GM18951 (cell line): Measurements from ENCODE around the gene EN2.

Experiments
- POLR2A ChIP-seq: IDR thresholded peaks from 4 replicates; pipeline ENCODE4 v1.6.1; 2011; ENCODE audit warnings: mild to moderate bottlenecking; ENCODE audit not compliant: insufficient read length, insufficient read depth; ENCODE audit errors: extremely low read depth
- in situ Hi-C: fragments of 300-500 bp; cut with MboI; formaldehyde crosslinking; loops from one replicate; pipeline ENCODE4 v1.12.0; 2022; ENCODE audit warnings: low sequenced_read_pairs, mixed read lengths, inconsistent platforms; ENCODE audit not compliant: unreplicated experiment

The EN2 gene

DNA sequence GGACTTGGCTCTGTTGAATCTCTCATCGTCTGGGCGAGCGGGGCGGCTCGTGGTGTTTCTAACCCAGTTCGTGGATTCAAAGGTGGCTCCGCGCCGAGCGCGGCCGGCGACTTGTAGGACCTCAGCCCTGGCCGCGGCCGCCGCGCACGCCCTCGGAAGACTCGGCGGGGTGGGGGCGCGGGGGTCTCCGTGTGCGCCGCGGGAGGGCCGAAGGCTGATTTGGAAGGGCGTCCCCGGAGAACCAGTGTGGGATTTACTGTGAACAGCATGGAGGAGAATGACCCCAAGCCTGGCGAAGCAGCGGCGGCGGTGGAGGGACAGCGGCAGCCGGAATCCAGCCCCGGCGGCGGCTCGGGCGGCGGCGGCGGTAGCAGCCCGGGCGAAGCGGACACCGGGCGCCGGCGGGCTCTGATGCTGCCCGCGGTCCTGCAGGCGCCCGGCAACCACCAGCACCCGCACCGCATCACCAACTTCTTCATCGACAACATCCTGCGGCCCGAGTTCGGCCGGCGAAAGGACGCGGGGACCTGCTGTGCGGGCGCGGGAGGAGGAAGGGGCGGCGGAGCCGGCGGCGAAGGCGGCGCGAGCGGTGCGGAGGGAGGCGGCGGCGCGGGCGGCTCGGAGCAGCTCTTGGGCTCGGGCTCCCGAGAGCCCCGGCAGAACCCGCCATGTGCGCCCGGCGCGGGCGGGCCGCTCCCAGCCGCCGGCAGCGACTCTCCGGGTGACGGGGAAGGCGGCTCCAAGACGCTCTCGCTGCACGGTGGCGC lies at the start of gene EN2:
TSS of gene EN2 (plus strand) at position 19 of the 767 bp plus-strand sequence. CDS start at position 268, 249 bp downstream.
- no peak for TF ChIP-seq POLR2A
- in situ Hi-C loops, result loop anchor here (10.0 kb wide), 1 partner anchor 47 kb away; no protein-coding TSS in a partner anchor

DNA sequence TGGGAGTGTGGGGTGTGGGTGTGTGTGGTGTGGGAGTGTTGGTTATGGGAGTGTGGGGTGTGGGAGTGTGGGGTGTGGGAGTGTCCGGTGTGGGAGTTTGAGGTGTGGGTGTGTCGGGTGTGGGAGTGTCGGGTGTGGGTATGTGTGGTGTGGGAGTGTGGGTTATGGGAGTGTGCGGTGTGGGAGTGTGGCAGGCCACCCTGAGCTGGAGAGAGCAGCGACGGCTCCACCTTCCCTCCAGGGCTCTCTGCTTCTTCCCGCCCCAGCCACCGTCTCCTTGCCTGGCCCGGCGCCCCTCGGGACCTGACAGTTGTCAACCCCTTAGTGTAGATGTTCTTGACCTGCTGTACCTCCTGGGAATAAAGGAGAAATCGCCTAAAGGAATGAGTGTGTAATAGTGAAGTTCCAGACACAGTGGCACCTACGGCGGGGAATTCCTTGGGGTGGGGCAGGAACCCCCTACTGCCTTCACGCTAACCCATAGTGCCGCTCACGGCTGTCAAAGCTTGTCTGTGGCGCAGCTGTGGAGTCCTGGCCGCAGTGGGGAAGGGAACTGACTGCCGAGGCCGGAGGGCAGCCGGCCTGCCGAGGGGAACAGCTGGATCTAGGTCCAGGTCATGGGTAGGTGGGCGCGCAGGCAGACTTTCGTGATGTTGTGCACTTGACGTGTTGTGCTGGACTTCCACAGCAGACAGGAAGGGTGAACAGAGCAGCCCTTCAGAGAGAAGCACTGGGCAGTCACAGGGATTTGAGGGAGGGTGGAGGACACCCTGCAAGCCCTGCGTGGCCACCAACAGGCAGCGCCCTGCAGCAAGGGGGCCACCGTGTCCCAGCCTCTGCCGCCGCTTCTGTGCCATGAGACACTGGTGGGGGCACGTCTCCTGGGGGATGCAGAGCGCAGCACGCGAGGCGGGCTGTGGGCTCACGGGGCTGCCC lies 49.0 kb upstream of the EN2 start:
- TF ChIP-seq POLR2A, result no peak

DNA sequence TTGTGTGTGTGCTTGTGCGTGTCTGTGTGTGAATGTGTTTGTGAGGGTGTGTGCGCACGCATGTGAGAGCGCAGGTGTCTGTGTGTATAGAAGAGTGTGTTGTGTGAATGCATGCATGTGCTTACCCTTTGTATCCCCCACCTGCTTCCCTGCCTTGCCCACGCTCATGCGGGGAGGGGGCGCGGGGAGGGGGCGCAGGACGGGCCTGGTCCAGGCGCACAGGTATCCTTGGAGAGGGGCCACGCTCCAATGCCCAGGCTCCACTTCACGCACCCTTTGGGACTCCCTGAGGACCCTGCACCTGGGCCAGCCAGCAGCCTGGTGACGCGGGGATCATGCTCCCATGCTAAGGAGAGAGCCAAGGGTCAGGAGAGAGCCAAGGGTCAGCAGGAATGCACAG lies 47.9 kb upstream of the EN2 start:
- in situ Hi-C loops, result no loop called here
- no peak for TF ChIP-seq POLR2A

More for the DNA sequence above, 49.0 kb upstream of the EN2 start:
- in situ Hi-C loops, result no loop called here

DNA sequence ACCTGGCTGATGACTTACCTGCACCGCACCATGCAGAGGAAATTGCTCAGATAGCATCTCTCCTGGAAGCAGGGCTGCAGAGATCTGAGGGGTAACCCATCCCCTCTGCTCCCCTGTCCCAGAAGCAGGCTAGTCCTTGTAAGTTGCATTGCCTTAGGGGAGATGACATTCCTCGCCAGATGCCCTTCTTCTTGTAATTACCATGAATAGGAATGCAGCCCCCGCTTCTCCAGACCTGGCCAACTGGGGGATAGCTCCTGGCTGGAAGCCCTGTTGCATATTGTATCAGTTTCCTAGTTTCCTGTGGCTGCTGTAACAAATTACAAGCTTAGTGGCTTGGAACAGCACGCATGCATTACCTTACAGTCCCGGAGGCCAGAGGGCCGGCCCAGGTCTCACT lies 47.5 kb upstream of the EN2 start:
- in situ Hi-C loops, result no loop called here
- TF ChIP-seq POLR2A, result no peak

DNA sequence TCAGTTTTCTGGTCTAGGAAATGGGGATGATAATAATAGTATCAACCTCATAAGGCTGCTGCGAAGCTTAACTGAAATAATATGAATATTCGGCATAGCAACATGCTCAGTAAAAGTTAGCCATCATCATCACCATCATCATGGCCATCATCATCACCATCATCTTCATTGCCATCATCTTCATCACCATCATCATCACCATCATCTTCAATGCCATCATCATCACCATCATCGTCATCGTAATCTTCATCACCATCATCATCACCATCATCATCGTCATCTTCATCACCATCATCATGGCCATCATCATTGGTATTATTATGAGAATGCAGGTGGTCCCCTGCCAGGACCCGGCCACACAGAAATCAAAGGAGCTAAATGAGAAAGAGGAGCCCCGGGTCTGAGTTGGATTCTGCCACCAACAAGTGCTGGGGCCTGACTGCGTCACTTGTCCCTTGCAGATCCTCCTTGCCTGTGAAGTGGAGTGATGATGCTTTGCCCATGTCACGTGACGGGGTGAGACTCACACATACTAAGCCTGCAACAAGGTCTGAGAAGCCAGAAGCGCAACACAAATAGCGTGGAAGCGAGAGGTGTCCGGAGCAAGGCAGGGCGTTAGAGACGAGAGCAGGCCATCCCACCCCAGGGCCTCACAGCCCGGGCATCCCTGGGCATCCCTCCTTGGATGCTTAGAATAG lies 46.1 kb upstream of the EN2 start:
- in situ Hi-C loops, result no loop called here
- no peak for TF ChIP-seq POLR2A

DNA sequence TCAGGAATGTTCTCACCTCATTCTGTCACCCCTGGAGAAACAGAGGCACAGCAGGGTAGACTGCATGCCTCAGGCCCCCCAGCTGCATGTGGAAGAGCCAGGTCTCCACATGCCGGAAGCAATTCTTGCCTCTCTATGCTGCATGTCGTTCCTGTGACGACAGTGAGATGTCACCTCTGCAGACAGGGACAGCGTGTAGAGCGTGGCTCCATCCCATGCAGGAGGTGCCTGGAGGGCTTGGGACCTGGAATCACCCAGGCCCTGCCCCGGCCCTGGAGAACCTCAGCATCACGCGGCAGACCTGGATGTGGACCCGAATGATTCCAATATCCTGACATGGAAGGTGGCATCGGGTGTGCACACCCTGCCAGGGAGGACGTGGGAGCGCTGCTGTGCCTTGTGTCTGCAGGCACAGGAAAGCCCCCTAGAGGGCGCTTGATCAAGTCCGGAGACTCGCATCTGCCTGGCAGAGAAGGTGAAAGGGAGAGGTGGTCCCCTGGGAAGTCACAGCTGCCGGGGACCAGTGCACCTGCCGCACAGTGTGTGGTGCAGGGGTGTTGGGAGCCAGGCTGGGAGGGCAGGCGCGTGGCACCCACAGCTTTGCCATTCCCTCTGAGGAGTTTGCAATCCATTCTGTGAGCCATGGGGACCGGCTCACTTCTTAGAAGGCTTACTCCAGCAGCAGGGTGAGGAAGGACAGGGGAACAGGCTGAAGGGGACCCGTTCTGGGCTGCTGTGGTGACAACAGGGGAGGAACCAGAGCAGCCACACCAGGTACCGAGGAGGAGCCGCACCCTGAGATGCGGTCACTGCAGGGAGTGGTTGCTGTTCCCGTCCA lies 45.3 kb upstream of the EN2 start:
- in situ Hi-C loops, result no loop called here
- no peak for TF ChIP-seq POLR2A

DNA sequence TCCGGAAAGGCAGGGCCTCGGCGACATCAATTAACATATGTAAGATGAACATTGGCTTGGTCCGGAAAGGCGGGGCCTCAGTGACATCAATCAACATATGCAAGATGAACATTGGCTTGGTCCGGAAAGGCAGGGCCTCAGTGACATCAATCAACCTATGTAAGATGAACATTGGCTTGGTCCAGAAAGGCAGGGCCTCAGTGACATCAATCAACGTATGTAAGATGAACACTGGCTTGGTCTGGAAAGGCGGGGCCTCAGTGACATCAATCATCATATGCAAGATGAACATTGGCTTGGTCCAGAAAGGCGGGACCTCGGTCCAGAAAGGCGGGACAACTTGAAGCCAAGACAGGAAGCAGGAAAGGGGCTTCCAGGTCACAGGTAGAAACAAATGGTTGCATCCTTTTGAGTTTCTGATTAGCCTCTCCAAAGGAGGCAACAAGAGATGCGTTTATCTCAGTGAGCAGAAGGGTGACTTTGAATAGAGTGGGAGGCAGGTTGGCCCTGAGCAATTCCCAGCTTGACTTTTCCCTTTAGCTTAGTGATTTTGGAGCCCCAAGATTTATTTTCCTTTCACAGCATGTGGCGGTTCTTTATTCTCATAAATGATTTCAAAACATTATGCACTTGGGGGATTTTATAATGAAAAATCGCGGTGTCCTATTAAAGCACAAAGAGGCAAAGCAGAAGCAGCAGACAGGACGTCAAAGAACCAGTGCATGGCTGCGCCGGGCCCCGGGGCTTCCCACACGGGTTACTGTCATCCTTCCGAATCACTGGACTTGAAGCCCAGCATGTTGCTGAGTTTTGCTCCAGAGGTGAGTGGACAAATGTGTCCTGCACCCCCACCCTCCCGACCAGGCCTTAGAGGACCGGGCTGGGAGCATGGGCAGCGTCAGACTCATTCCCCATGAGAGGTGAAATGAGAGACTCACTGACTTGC lies 43.1 kb upstream of the EN2 start:
- TF ChIP-seq POLR2A, result no peak
- in situ Hi-C loops, result no loop called here

DNA sequence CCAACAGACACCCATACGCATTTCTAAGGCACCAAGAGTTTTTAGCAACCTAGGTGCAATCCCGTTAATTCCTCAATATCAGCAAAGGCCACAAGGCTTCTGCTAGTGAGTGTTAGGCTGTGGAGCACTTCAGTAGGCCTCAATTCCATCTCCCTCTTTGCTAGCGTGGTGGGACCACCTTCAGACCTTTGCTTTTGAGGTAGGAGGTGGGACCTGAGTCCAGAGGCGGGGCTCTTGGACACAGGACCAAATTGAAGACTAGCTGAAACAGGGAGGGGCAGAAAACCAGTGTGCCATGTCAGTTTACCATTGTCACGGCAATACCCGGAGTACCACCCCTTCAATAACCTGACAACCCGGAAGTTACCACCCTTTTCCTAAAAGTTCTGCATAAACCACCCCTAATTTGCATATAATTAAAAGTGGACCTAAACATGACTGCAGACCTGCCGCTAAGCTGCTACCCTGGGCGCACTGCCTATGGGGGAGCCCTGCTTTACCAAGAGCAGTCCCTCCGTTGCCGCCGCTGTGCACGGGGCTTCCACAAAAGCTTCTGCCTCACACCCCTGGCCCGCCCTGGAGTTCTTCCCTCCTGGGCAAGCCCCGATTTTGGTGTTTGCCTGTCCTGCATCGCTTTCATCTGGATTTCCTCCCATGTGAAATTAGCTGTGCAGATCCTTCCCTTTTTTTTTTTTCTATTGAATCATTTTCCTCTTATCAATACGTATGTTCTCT lies 41.1 kb upstream of the EN2 start:
- no peak for TF ChIP-seq POLR2A
- in situ Hi-C loops, result no loop called here

DNA sequence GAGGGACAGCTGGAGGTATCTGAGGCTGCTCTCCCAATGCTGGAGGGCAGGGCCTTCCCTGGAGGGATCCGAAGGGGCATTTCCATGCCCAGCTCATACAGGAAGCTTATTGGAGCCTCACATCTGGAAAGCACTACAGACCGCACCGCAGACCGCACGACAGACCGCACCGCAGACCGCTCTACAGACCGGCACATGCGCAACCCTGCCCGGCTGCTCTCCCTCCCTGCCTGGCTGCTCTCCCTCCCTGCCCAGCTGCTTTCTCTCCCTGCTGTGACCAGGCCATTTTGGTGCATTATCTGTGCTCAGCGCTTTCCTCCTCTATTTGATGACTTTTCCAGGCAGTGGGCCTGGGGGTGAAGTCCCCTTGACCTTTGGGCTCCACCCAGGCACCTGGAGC lies 39.6 kb upstream of the EN2 start:
- in situ Hi-C loops, result no loop called here
- TF ChIP-seq POLR2A, result no peak

DNA sequence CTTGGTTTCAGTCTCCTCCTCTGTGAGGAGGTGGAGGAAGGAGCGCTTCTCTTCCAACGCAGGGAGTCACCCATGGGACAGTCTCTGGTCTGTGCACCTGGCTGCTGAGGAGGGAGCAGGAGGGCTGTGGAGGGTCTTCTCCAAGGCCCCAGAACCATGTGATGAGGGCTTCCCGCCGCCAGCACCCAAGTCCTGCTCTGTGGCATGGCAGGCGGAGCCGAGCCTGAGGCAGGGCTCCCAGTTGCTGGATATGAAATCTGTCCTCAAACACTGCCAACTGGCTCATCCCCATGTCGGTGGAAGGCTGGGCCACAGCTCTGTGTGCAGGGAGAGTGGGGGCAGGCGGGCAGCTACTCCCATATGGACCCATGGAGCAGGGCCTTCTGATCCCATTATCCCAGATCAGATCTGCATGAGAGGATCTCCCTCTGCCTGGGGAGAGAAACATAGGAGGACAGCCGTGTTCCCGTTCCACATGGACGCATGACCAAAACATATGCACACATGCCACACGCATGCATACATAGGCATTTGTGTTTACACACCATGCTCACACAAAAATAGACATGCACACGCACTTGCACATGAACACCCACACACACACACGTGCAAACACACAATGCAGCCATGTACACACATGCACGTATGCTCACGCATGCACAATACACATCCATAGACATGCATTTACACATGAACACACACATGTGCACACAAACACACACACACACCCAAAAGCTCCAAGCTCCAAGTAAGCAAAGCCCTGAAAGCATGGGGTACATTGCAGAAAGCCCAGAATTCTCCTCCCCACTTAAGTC lies 38.8 kb upstream of the EN2 start:
- in situ Hi-C loops, result no loop called here
- no peak for TF ChIP-seq POLR2A

DNA sequence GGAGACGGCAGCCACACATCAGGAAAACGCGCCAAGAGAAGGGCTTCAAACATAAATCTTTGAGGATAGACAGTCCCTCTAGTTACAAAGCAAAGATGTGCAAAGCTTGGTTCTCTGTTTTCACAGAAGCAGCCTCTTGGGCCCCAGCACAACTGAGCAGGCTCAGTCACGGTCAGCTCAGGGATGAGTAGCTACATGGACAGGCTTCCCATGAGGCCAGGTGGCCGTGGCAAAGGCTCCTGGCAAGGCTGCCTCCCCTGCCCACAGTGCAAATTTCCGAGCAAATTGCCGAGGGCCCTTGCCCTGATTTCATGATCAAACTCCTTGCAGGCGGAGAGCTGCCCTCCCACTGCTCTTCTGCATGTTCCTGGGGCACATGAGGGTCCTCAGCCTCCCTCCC lies 37.8 kb upstream of the EN2 start:
- in situ Hi-C loops, result no loop called here
- no peak for TF ChIP-seq POLR2A
